ENCODE data around the gene CDH5. TPM values are rescaled to one million over a fixed set of nuclear protein-coding genes. Genes with fewer than 3 reads are reported as not detected.
A peak's percentile ranks its signal among the peaks of the same experiment; 100 is the strongest.

The CDH5 gene
- total and polyA plus RNA-seq, 2 of the 8 experiments (the other 6 are each of a cell fraction or from before 2014, with no cell fraction given), result 0.32 TPM

- FAIRE-seq, result no peak
- Histone ChIP-seq H3K27ac (ENCODE audit: low read depth, low read length) (no peak overlapping the region), H3K4ac (replicated peaks; ENCODE audit: insufficient read length, low read depth, low read length) (no peak overlapping the region), H2BK15ac (ENCODE audit: low read length) (0 out of 2 replicates have a peak overlapping the region, but pooled peaks have one; percentile 46), H3K14ac (ENCODE audit: insufficient read length) (no peak overlapping the region), H3K23me2 (ENCODE audit: low read depth, low read length) (0 out of 2 replicates have a peak, but pooled peaks cover 2% of the 10 kb centered on the region), H3K56ac (replicated peaks; ENCODE audit: insufficient read length, low read depth, low read length) (no peak overlapping the region), H3K18ac (ENCODE audit: extremely low read depth, low read length) (no peak overlapping the region), H3K23ac (ENCODE audit: insufficient read length) (no peak overlapping the region), H3K4me2 (ENCODE audit: insufficient read depth in 1 of 2, low read depth in 2 of 2, low read length in 2 of 2) (no peak overlapping the region), H2AFZ (ENCODE audit: low read length) (no peak overlapping the region), H3K4me1 (replicated peaks in 1 of 4; ENCODE audit: control insufficient read depth in 3 of 4, insufficient read depth in 4 of 4, low read length in 3 of 4) (peaks cover 0 to 6% (median 0%) of the 10 kb centered on the region in 4 experiments; a peak in 1 of 7 replicates), H4K20me1 (replicated peaks in 1 of 2; ENCODE audit: control insufficient read depth in 1 of 2, insufficient read depth in 2 of 2, low read length in 2 of 2) (no peaks in the 10 kb centered on the region), H2BK12ac (ENCODE audit: low read depth, low read length) (0 out of 2 replicates have a peak overlapping the region, but pooled peaks have one; percentile 68), H3K9ac (replicated peaks in 1 of 4; ENCODE audit: extremely low read depth in 1 of 4, low read depth in 3 of 4, low read length in 3 of 4) (no peak overlapping the region), H4K5ac (ENCODE audit: insufficient read length, low read depth, low read length) (no peak overlapping the region), H3K79me2 (ENCODE audit: control insufficient read depth in 1 of 2, insufficient read depth in 2 of 2, low read length in 2 of 2) (no peaks in the 10 kb centered on the region), H2AK5ac (ENCODE audit: low read depth, low read length) (no peak overlapping the region), H3K27me3 (replicated peaks in 1 of 4; ENCODE audit: control insufficient read depth in 3 of 4, extremely low read depth in 1 of 4, insufficient read depth in 3 of 4, low read length in 3 of 4) (peaks cover 0 to 3% (median 0%) of the 10 kb centered on the region in 4 experiments; a peak in 1 of 7 replicates), H4K91ac (replicated peaks; ENCODE audit: insufficient read length, low read length) (no peak overlapping the region), H2BK5ac (ENCODE audit: low read depth, low read length) (no peak overlapping the region), H2BK120ac (replicated peaks; ENCODE audit: low read depth, low read length) (no peak overlapping the region), H3K79me1 (ENCODE audit: low read depth, low read length) (no peaks in the 10 kb centered on the region), H3K4me3 (ENCODE audit: extremely low read depth in 1 of 4, insufficient read depth in 2 of 4, low read depth in 3 of 4, low read length in 4 of 4) (no peak overlapping the region), H3K9me3 (ENCODE audit: insufficient read depth in 2 of 2, low read depth in 1 of 2, low read length in 1 of 2) (0 out of 4 replicates have a peak, but pooled peaks cover 0 to 4% of the 10 kb centered on the region in 2 experiments), H3K36me3 (ENCODE audit: control insufficient read depth in 2 of 4, insufficient read depth in 4 of 4, low read length in 3 of 4) (no peaks in the 10 kb centered on the region), H2BK20ac (ENCODE audit: low read length) (peak overlapping the region; percentile 48; the same call in 1 of the 2 replicates), H4K8ac (ENCODE audit: extremely low read depth, insufficient read depth, low read length) (no peak overlapping the region)
- POLR2A ChIA-PET (ENCODE audit: partially characterized antibody), result no interaction called here
- WGBS, 2 experiments (ENCODE audit: extremely low coverage in 1 of 2, insufficient coverage in 1 of 2, insufficient read length in 1 of 2, insufficient replicate concordance in 2 of 2, low coverage in 1 of 2, low lambda C conversion rate in 2 of 2, missing lambda C conversion rate in 1 of 2), result 71% methylated on average over 11 of the region's 11 CpGs; no CpG with 5 or more reads in 1 of the 2 experiments
- peak; percentile 44; the same call in 1 of the 2 replicates for TF ChIP-seq E2F6 (IDR thresholded peaks at IDR 0.05)
- no peak for TF ChIP-seq SIX5 (IDR thresholded peaks at IDR 0.05; ENCODE audit: low read depth, low read length)
- no peak for DNase-seq (ENCODE audit: low read depth in 1 of 2, low spot score in 2 of 2)
- CTCF ChIA-PET (ENCODE audit: partially characterized antibody), result interaction anchor here (0.6 to 10.0 kb wide), 7 partner anchors 14 to 261 kb away, joined by 3 to 193 read pairs (median 3); partner anchors contain the start of gene CDH5
Measured at GRCh38 chr16:66354034-66354909, 12.2 kb upstream of the CDH5 start.
